ENCODE data around the gene GATC. TPM values are rescaled to one million over a fixed set of nuclear protein-coding genes. Genes with fewer than 3 reads are reported as not detected.

Gene GATC
- polyA plus RNA-seq, 1 experiment: 25.9 TPM

GRCh38 chr12:120500581-120500980 is 54.3 kb downstream of the GATC start:
- no peak for DNase-seq (ENCODE audit: low read depth, low spot score)
- CTCF ChIA-PET: interaction anchor here (0.7 to 3.0 kb wide), 4 partner anchors 30 to 166 kb away, joined by 3 to 9 read pairs (median 6); no protein-coding TSS in a partner anchor
- POLR2A ChIA-PET: no interaction called here

GRCh38 chr12:120504587-120504986 is 58.3 kb downstream of the GATC start:
- no peak for DNase-seq (ENCODE audit: low read depth, low spot score)
- TF ChIP-seq CTCF (IDR thresholded peaks at IDR 0.05; ENCODE audit: low read depth, low read length): no peak
- Histone ChIP-seq H3K4me3 (ENCODE audit: low read depth, low read length) (no peak overlapping the region), H3K27ac (ENCODE audit: low read depth, low read length) (no peak overlapping the region), H3K9me3 (ENCODE audit: control insufficient read depth, insufficient read depth, low read length) (no peaks in the 10 kb centered on the region), H3K27me3 (ENCODE audit: control insufficient read depth, insufficient read depth, low read length) (no peaks in the 10 kb centered on the region)
- POLR2A ChIA-PET: no interaction called here
- CTCF ChIA-PET: no interaction called here

More at GRCh38 chr12:120500581-120500980, 54.3 kb downstream of the GATC start:
- Histone ChIP-seq H3K4me3 (ENCODE audit: low read depth, low read length) (no peak overlapping the region), H3K9me3 (ENCODE audit: control insufficient read depth, insufficient read depth, low read length) (no peaks in the 10 kb centered on the region), H3K27me3 (ENCODE audit: control insufficient read depth, insufficient read depth, low read length) (no peaks in the 10 kb centered on the region), H3K27ac (ENCODE audit: low read depth, low read length) (no peak overlapping the region)
- no peak for TF ChIP-seq CTCF (IDR thresholded peaks at IDR 0.05; ENCODE audit: low read depth, low read length)

GRCh38 chr12:120508537-120508936 is 62.3 kb downstream of the GATC start:
- H3K27ac ChIP-seq (ENCODE audit: low read depth, low read length): no peak overlapping the region
- no peak for TF ChIP-seq CTCF (IDR thresholded peaks at IDR 0.05; ENCODE audit: low read depth, low read length)
- no peaks in the 10 kb centered on the region for H3K27me3 ChIP-seq (ENCODE audit: control insufficient read depth, insufficient read depth, low read length)
- CTCF ChIA-PET: no interaction called here
- H3K4me3 ChIP-seq (ENCODE audit: low read depth, low read length): no peak overlapping the region
- no peaks in the 10 kb centered on the region for H3K9me3 ChIP-seq (ENCODE audit: control insufficient read depth, insufficient read depth, low read length)
- no peak for DNase-seq (ENCODE audit: low read depth, low spot score)
- POLR2A ChIA-PET: interaction anchor here (0.7 kb wide), 1 partner anchor 307 kb away, joined by 5 read pairs; no protein-coding TSS in a partner anchor

Small RNAs within 50 kb of the gene (small RNA-seq; reads per million reads assigned to genes)
- gene RF00019 (ENCODE audit: insufficient read length, low read depth): not detected

Other genes with a start within 250 kb of the GATC start
- 4,854 and 5,695 TPM in 2 replicates for gene RPLP0, start 245.3 kb upstream of the GATC start, polyA plus RNA-seq (2011; rRNA removed)
- 35.0 and 48.1 TPM in 2 replicates for gene PXN, start 180.7 kb upstream of the GATC start, polyA plus RNA-seq (2011; rRNA removed)
- gene RNU4-2, start 154.5 kb upstream of the GATC start, polyA plus RNA-seq (2011; rRNA removed): under 0.01 TPM in 2 replicates
- gene RNU4-1, start 153.2 kb upstream of the GATC start, polyA plus RNA-seq (2011; rRNA removed): under 0.01 TPM in 1 of 2 replicates, not detected in the other
- gene SIRT4, start 144.1 kb upstream of the GATC start, polyA plus RNA-seq (2011; rRNA removed): 1.4 and 1.9 TPM in 2 replicates
- gene PLA2G1B, start 118.7 kb upstream of the GATC start, polyA plus RNA-seq (2011; rRNA removed): 0.20 and 0.41 TPM in 2 replicates
- gene MSI1, start 77.3 kb upstream of the GATC start, polyA plus RNA-seq (2011; rRNA removed): not detected in 2 replicates
- gene COX6A1, start 8.3 kb upstream of the GATC start, polyA plus RNA-seq (2011; rRNA removed): 414 and 536 TPM in 2 replicates
- gene TRIAP1, start 60 bp upstream of the GATC start, polyA plus RNA-seq (2011; rRNA removed): 56.2 and 70.7 TPM in 2 replicates
- 127 and 154 TPM in 2 replicates for gene SRSF9, start 23.3 kb downstream of the GATC start, polyA plus RNA-seq (2011; rRNA removed)
- 649 and 720 TPM in 2 replicates for gene DYNLL1, start 49.7 kb downstream of the GATC start, polyA plus RNA-seq (2011; rRNA removed)
- gene COQ5, start 82.7 kb downstream of the GATC start, polyA plus RNA-seq (2011; rRNA removed): 36.2 and 47.1 TPM in 2 replicates
- 101 and 105 TPM in 2 replicates for gene RNF10, start 87.9 kb downstream of the GATC start, polyA plus RNA-seq (2011; rRNA removed)
- 49.8 and 54.0 TPM in 2 replicates for gene POP5, start 135.0 kb downstream of the GATC start, polyA plus RNA-seq (2011; rRNA removed)
- 0.09 and 0.27 TPM in 2 replicates for gene CABP1, start 194.2 kb downstream of the GATC start, polyA plus RNA-seq (2011; rRNA removed)
- gene MLEC, start 240.7 kb downstream of the GATC start, polyA plus RNA-seq (2011; rRNA removed): 76.7 and 84.2 TPM in 2 replicates

All from AG04450 (cell line).